COR-L47 (cell line): ENCODE results near the gene CCDC38.
A peak's percentile ranks its signal among the peaks of the same experiment; 100 is the strongest.
"Not testable (repeated sequence)": the region's sequence is repeated elsewhere in the genome, so short reads cannot be mapped to it uniquely, and the experiment has no call there.

Experiments used
- DNase-seq: peaks from one replicate; lab custom pipeline; 2025; lab: John Stamatoyannopoulos, UW

CCDC38 gene

DNA sequence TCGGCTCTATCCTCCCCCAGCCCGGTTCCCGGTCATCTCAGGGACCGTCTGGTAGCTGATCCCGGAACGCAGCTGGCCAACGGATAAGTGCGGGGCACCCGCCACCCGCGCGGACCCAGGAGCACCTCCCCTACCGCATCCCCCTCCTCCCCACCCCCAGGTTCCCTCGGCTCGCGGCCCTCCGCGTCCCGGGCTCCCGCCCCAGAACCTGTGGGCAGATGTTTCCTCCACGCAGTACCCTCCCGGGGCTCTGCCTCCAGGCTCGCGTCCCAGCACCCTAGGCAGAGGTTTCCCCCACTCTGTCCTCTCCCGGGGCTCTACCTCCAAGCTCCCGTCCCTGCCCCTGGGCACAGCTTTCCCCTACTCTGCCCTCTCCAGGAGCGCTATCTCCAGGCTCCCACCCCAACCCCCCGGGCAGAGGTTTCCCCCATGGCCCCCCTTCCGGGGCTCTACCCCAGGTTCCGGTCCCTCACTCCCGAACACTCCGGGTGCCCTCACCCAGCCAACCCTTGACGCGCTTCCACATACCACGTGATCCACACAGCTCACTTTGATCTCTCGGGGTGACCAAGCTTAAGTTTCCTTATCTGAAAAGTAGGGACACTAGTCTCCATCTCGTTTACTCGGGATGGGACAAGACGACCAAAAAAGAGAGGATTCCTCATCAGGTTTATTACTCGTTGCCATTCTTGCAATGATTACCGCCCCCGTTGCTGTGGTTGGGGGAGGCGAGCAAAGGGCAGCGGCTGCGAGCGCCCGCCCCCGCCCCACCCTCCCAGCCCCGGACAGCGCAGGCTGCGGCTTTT lies at the start of gene CCDC38:
TSS of gene CCDC38 (minus strand) at position 91 of the 806 bp plus-strand sequence. CDS start 6,105 bp downstream, outside the sequence.
- DNase-seq = peak; percentile 82

DNA sequence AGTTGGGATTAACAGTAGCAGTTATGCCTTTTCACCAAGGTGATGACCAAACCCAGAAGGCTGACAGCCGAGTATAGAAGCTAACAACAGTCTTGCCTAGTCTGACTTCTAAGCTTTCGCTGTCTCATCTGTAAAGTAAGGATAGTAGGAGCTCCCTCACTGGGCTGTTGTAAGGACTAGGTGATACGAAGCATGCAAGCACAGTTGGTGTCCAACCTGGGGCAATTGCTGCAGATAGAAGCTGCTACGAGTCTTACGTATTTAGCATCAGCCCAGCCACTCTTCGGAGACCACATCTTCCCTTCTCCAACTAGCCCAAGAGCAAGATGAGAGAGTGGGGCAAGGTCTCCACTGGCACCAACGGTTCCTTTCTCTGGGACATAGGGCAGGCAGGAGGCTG lies 47.7 kb upstream of the CCDC38 start:
- no peak for DNase-seq

DNA sequence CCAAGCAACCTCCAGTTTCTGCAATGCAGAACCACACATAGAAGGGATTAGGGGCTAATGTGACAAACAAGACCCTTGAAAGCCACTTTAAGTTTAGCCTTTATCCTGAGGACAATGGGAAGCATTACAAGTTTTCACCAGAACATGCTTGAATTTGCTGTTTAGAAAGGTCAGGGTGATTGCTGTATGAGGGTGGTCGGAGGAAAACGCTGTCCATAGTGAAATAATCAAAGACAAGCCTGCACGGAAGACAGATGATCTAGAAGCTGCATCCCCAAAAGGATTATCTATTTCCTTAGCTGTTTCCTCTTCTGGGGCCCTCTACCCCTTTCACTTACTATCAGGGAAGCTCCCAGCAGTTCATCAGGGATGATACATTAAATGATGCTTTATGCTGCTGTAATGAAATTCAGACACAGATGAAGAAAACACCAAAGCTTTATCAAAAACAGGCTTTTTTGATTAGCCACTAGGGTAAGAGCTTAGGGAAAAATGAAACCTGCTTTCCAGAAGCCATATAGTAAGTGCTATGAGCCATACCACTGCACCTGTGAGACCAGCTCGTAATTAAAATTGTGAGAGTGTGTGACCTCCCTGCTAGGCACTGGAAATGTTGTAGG lies 47.2 kb upstream of the CCDC38 start:
- no peak for DNase-seq

DNA sequence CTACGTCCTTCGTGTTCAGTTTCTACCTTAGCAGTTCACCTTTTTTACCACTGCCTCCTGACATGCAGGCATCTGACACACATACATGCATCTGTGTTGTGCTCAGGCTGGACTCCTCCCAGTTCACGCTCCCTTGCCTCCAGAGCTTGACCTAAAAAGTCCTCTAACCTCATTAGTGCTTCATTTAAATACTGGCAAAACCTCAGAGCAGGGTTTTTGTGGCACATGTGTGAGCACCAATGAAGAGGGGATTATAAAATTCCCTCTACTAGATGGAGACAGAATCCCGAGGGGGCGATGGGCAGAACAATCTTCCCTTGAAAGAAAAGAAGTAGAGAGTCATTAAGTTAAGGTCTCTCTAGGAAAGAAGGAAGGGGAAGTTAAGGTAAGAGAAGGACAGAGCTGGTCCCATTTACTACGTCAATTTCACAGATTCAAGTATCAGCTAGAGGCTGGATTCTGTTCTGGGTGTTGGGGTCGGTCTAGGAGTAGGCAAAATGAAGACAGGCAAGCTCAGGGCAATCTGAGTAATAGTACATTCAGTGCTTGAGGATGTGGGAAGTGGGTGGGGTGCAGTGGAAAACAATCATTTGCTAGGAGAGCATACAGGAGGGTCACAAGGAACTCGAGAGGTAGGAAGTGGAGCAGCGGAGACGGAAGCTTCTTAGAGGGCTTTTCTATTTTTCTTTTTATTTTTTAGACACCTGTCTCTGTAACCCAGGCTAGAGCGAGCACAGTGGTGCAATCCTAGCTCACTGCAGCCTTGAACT lies 46.3 kb upstream of the CCDC38 start:
- DNase-seq = no peak

DNA sequence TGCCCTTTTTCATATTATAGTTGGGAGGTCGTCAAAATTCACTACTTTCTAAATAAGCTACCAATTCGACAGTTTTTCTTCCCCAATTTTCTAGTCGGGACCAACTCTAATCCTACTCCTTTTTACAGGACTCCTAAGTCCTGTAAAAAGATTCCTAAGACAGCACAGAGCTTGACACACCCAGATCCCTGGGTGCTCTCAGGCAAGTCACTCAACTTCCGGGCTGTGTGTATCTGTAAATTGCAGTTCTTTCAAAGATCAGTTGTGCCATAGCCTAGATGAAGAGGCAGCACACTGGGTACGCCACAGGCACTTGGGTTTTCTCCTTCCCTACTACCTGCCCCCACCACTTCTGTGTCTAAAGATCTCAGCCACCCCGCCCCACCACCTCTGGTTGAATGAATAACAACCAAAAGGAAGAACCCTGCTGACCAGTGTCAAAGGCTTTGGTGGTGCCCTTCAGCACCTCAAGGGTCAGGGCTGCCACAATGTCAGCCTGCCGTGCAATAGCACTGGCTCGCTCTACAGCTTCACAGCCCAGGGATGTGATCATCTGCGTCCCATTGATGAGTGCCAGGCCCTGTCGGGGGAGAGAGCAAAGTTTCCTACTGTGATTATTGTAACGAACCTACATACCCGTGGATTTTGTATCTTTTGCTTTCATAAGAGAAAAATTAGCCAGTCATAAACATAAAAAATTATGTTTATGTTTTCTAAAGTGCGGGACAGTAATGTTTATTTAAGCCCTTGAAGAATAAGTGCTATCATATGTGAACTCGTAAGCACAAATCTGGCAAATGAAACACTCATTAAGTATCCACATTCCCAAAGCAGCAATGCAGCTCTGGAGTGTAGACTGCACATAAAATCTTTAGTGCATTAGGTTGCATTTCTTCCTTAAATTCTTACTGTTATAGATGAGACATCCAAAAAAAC lies 44.5 kb upstream of the CCDC38 start:
- DNase-seq = no peak

DNA sequence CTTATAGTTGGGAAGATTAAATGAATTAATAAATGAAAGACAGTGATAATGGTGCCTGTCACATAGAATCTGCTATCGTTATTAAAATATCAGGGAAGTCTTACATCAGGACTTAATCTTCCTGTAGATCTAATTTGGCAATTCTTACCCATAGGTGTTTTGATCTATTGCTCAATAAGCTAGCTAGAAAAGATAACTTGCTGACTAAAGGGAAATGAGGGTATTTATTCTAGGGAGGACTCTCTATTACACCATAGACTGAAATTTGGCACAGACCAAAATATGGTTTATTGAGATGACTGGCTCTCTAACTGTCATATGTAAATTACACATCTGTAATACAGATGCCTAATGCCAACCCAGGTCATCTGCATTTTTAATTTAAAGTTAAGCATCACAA lies 42.3 kb upstream of the CCDC38 start:
- DNase-seq = no peak

DNA sequence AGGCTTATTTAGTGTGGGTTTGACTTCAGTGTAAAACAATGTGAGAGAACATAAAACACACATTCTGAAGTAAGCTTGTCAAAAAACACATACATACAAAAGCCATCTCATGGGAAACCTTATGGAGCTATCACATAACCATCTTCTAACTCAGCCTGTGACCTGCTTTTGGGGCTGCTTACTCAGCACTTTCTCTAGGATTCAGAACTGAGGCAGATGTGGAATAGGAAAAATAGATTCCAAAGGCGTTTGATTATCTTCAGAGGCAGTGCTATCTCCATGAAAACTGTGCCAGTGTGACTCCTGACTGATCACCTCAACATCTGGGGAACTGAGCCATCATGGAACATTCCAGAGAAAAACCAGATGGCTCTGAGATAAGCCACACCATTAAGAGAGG lies 40.2 kb upstream of the CCDC38 start:
- DNase-seq = no peak

DNA sequence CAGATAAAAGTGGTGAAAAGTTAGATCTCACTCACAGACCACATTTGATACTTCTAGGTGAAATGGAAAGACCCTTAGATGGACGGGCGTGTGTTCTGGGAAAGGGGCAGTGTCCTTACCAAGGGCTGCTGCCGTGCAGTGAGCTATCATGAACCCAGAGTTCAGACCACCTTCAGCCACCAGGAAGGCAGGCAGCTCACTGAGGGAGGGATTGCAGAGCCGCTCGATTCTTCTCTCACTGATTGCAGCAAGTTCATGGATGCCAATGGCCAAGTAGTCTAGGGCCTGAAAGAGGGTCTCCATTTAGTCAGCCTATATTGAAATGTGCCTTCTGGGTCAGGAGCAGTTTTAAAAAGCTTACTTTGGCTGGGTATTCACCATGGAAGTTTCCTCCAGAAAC lies 38.0 kb upstream of the CCDC38 start:
- DNase-seq = no peak

DNA sequence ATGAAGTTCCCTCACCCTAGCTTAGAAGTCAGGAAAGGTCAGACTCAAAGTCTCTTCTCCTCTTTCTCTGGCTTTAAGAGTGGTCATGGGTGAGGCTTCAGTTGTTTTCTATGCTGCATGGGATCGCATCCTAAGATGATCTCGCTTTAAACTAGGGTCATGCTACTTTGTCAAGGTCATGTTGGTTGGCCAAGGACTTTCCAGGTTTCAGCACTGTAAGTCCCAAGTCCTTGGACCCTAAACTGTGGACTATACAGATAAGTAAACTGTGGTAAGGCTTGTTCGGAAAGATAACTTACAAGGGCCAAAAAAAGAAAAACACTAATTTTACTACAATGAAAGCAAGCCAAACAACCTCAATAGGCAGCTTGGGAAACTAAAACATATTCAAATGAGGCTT lies 36.4 kb upstream of the CCDC38 start:
- DNase-seq = no peak

DNA sequence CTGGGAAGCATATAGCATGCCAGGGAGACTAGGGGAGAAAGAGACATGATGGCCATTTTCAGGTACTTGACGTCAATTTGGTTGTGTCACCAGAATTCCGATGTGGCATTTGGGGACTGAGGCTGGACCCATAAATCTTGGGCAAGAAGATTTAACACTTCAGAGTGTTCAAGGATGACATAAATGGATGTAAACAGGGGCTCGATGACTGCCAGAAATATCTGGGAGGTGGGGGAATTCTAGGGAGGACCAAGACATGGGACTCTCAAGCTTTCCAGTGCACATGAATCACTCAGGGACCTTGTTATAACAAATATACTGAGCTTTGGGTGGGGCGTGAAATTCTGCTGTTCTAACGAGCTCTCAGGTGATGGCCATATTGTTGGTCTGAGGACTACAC lies 35.9 kb upstream of the CCDC38 start:
- DNase-seq = no peak

DNA sequence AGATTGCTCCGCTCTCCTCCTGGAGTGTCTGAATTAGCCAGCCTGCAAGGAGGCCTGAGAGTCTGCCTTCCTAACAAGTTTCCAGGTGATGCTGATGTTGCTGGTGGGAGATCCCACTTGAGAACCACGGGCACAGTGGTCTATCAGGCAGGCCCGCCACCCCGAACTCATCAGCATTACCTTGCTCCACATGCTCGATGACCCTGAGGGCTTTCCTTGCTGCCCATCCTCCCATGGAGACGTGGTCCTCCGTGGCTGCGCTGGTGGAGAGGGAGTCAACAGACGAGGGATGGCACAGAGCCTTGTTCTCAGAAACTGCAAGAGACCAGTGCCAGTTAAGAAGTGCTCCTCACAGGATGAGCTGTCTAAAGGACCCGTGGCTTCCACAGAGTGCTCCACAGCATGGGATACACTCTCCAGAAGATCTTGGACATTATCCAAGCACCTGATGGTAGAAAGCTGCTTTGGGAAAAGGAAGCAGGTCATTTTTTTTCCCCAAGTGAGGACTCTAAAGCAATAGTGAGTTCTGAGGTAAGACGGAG lies 35.4 kb upstream of the CCDC38 start:
- DNase-seq = no peak

DNA sequence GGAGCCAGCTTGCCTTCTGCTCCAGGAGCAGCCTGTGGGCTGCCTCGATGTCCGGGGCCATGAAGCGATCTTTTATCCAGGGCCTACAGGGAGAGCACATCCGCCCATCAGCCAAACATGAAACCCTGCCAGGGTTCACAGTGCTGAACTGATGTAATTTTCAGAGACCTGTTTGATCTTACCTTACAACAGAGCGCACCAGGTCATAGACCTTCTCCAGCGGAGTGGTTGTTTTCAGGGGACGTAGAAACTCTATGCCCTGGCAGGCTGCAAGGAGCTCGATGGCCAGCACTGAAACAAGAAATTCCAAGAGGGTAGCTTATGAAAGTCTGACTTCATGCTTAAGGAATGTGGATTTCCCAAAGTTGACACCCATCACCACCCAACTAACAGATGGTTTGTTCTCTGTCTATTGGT lies 34.0 kb upstream of the CCDC38 start:
- DNase-seq = no peak

DNA sequence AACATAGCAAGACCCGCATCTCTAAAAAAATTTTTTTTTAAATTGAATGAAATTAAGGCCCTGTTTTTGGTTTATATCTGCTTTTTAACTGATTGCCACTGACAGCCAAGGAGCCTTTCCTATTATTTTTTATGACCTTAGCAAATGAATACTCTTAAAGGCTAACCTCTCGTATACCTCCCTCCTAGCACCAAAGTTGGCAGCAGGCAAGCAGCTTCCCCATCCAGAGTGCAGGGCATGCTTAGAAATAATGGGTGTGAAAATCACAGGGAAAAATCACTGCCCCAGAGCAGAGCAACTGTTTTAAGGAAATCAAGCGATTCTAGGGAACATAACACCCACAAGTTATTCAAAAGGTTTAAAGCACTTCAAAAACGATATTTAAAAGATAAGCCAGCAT lies 33.1 kb upstream of the CCDC38 start:
- no peak for DNase-seq

DNA sequence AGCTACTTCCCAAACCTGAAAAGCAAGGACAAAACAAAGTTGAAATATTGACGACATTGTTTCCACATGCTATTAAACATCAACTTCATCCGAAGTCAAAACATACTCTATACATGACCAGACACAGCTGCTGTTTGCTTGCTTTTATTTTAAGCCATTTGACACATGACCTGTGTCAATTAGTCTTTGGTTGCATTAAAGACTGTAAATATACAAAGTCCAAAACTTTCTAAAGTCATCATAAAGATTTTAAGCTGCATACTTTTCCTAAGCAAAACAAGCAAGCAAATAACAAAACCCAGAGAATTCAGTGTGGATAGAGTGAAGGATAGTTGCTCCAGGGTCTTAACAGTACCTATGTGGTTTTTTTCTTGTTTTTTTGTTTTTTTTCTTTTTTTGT lies 31.9 kb upstream of the CCDC38 start:
- DNase-seq = no peak

DNA sequence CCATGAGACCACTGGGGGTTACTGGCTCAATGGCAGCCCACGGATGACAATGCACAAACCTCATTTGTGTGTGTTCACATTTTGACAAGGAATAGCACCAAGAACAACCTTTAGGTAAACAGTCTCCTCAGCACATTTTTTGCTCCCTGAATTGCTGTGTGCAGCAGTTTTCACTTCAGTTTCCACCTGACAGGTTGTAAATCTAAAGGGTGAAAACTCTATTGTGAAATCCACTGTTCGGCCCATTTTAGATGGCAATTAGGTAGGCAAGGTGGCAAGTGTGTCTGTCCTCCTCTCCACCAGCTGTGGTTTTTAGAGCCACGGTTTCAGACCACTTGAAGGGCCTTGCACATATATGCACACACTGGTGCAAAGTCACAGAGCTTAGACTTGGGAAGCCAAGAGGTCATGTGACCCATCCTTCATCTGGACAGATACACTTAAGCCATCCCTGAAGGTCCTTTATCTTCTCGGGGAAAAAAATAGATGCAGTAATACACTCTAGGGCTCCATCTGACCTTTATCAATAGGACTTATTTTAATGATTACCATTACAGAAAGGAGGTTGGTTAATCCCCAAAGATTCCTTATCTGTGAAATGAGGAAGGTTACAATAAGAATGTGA lies 30.5 kb upstream of the CCDC38 start:
- DNase-seq = no peak

DNA sequence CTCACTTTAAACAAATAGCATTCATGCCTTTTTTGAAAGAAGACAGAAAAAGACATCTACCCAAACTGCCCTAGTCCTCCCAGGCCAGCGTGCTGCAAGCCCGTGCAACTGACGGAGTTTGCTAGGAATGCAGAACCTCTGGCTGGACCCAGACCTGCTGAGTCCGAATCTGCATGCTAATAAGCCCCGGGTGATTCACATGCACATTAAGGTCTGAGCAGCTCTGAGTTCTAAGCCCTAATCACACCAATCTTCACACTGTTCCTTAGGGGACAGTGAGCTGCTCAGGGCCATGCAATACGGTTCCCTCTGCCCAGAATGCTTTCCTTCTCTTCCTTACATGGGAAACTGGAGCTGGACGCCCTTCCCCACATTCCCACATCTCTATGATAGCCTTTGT lies 28.5 kb upstream of the CCDC38 start:
- no peak for DNase-seq

DNA sequence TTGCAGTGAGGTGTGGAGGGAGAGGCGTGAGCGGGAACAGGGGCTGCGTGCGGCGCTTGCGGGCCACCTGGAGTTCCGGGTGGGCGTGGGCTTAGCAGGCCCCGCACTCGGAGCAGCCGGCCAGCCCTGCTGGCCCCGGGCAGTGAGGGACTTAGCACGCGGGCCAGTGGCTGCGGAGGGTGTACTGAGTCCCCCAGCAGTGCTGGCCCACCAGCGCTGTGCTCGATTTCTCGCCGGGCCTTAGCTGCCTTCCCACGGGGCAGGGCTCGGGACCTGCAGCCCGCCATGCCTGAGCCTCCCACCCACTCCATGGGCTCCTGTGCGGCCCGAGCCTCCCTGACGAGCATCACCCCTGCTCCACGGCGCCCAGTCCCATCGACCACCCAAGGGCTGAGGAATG lies 26.7 kb upstream of the CCDC38 start:
- not testable (repeated sequence) for DNase-seq

DNA sequence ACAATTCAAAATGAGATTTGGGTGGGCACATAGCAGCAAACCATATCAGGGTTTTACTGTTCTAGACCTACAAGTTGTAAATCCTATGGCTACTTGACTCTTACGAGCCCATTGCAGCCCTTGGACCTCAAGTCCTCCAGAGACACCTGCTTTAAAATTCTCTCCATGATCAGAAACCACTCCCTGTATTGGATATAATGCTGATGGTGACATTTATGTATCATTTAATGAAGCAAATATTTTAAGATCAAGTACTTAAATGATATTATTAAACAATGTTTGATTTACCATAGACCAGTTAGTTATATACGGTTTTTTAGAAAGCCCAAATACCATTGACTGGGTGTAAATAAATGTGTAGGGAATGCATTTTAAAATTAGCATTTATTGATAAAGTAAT lies 24.9 kb upstream of the CCDC38 start:
- no peak for DNase-seq

DNA sequence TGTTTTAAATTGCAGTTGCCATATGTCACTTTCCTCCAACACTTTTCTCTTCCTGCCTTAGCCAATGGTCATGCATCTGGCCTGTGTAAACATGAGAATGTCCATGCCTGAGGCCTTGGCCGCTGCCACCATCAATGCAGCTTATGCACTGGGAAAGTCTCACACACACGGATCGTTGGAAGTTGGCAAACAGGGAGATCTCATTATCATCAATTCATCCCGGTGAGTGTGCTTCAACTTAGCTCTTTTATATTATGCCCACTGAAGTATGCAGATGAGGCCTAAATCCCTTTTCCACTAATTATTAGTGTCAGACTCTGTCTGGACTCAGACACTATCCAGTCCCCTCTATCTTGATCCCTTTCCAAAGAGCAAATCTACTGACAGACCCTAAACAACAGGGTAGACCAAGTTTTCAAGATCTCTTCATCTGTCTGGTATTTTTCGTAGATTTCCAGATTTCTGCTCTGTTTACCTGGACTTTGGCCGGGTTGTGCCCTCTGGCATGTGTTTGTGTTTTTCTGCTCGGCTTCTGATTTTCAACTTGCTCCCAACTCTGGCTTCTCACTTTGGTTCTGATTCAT lies 24.0 kb upstream of the CCDC38 start:
- DNase-seq = no peak

DNA sequence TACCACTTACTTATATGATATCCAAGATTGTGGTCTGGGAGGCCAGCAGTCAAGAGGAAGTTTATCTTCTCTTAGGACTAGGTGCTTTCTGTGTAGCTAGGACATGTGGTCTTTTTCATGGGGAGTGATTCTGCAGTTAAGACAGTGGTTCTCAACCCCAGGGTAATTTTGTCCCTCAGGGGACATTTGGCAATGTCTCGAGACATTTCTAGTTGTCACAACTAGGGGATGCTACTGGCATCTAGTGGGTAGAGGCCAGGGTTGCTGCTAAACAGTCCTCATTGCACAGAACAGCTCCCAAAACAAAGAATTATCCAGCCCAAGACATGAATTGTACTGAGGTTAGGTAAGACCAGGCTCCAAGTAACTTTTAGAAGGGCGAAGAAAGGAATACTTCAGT lies 20.7 kb upstream of the CCDC38 start:
- DNase-seq = peak; percentile 27

DNA sequence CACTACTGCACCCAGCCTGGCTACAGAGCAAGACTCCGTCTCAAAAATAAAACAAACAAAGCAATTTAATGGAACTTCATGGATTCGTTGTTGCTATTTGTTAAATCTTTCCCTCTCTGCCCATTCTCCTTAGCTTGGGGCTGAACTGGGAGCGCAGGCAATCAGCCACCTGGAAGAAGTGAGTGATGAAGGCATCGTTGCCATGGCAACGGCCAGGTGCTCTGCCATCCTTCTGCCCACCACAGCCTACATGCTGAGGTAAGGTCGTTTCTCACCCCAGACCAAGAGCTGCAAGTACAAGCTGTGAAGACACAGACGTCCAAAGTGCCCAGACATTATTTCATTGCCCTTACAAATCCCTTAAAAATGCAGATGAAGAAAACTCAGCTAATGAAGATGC lies 19.8 kb upstream of the CCDC38 start:
- peak; percentile 51 for DNase-seq
